Esophagus muscularis mucosa (tissue), 3 donors: ENCODE data around the gene PLPPR1.
"Not testable (repeated sequence)": the region's sequence is repeated elsewhere in the genome, so short reads cannot be mapped to it uniquely, and the experiment has no call there.

Source experiments
- CTCF ChIP-seq, 3 experiments: fragments of 200-600 bp in 2 of 3; fragments of 450-650 bp in 1 of 3; sonication (generic) in 2 of 3; IDR thresholded peaks; one replicate each; pipeline ENCODE4 v1.5.1; 2017 to 2019; ENCODE audit warnings: antibody characterized with exemption in 3 of 3, mild to moderate bottlenecking in 2 of 3, moderate library complexity in 1 of 3
- POLR2A ChIP-seq: fragments of 450-650 bp; IDR thresholded peaks from one replicate; pipeline ENCODE4 v1.6.1; 2017; ENCODE audit warnings: antibody characterized with exemption, moderate library complexity, mild to moderate bottlenecking, low read depth

GRCh38 chr9:101127369-101127768 is 98.8 kb downstream of the PLPPR1 start:
- not testable (repeated sequence) for TF ChIP-seq CTCF (IDR thresholded peaks at IDR 0.05); POLR2A
